Left ventricle myocardium inferior (tissue), 1 donor: ENCODE measurements around the gene SPCS3. TPM values are rescaled to one million over a fixed set of nuclear protein-coding genes. Genes with fewer than 3 reads are reported as not detected.

Source experiments
- DNase-seq: peaks from one replicate; pipeline ENCODE4 v3.0.0-alpha.2; 2020
- H3K27ac ChIP-seq: fragments of 200-600 bp; replicated peaks from 2 replicates; pipeline ENCODE4 v1.8.0; 2021
- H3K27me3 ChIP-seq: fragments of 200-600 bp; 2 replicates; pipeline ENCODE4 v1.8.0; 2021; ENCODE audit warnings: low read depth
- H3K36me3 ChIP-seq: fragments of 200-600 bp; 2 replicates; pipeline ENCODE4 v1.8.0; 2021
- H3K4me1 ChIP-seq: fragments of 200-600 bp; 2 replicates; pipeline ENCODE4 v1.8.0; 2021
- H3K4me3 ChIP-seq: fragments of 200-600 bp; 2 replicates; pipeline ENCODE4 v1.8.0; 2021; ENCODE audit warnings: mild to moderate bottlenecking, moderate library complexity
- H3K9me3 ChIP-seq: fragments of 200-600 bp; replicated peaks from 2 replicates; pipeline ENCODE4 v1.8.0; 2021
- intact Hi-C: fragments of 100-400 bp; cut with micrococcal nuclease; formaldehyde crosslinking; loops from one replicate; pipeline ENCODE4 v1.11.0; 2022
- total RNA-seq: library from RNA; stranded (reverse); fragmentation: NEBNext Ultra II Directional; extraction: Animal tissue kit (Norgen Biotek cat#: 25700); gene quantifications from one replicate; pipeline ENCODE4 v1.2.1, GENCODE V29; 2021
- TF ChIP-seq, protein P1 (sequence below): fragments of 200-600 bp; IDR thresholded peaks from 2 replicates; pipeline ENCODE4 v1.8.0; 2021; ENCODE audit warnings: antibody characterized with exemption, mild to moderate bottlenecking, borderline replicate concordance
- donor health status: DM: no; HTN: yes; CAD: no; lungs with severe emphysema.

SPCS3 gene
- total RNA-seq, 1 donor from 2014 or later, result 91.8 TPM

GRCh38 chr4:176306837-176307665 is 12.7 kb upstream of the SPCS3 start:
- no peak for DNase-seq
- Histone ChIP-seq H3K27ac (no peak overlapping the region), H3K36me3 (no peaks in the 10 kb centered on the region), H3K9me3 (no peaks in the 10 kb centered on the region), H3K27me3 (peaks cover 13% of the 10 kb centered on the region), H3K4me3 (no peak overlapping the region), H3K4me1 (no peaks in the 10 kb centered on the region)
- intact Hi-C loops, result no loop called here
- TF ChIP-seq, protein P1, sequence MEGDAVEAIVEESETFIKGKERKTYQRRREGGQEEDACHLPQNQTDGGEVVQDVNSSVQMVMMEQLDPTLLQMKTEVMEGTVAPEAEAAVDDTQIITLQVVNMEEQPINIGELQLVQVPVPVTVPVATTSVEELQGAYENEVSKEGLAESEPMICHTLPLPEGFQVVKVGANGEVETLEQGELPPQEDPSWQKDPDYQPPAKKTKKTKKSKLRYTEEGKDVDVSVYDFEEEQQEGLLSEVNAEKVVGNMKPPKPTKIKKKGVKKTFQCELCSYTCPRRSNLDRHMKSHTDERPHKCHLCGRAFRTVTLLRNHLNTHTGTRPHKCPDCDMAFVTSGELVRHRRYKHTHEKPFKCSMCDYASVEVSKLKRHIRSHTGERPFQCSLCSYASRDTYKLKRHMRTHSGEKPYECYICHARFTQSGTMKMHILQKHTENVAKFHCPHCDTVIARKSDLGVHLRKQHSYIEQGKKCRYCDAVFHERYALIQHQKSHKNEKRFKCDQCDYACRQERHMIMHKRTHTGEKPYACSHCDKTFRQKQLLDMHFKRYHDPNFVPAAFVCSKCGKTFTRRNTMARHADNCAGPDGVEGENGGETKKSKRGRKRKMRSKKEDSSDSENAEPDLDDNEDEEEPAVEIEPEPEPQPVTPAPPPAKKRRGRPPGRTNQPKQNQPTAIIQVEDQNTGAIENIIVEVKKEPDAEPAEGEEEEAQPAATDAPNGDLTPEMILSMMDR, result no peak

- H3K4me1 ChIP-seq, result no peaks in the 10 kb centered on the region
- peaks cover 13% of the 10 kb centered on the region for H3K27me3 ChIP-seq
- H3K4me3 ChIP-seq, result no peak overlapping the region
- no peak overlapping the region for H3K27ac ChIP-seq
- DNase-seq, result no peak
- no peaks in the 10 kb centered on the region for H3K9me3 ChIP-seq
- intact Hi-C loops, result no loop called here
- TF ChIP-seq, protein P1, result no peak
- no peaks in the 10 kb centered on the region for H3K36me3 ChIP-seq
Observed at GRCh38 chr4:176307666-176307930, 12.2 kb upstream of the SPCS3 start.

- TF ChIP-seq, protein P1, result no peak
- Histone ChIP-seq H3K4me3 (no peak overlapping the region), H3K36me3 (no peaks in the 10 kb centered on the region), H3K27ac (no peak overlapping the region), H3K9me3 (no peaks in the 10 kb centered on the region), H3K27me3 (peaks cover 6% of the 10 kb centered on the region), H3K4me1 (no peaks in the 10 kb centered on the region)
- DNase-seq, result no peak
- intact Hi-C loops, result no loop called here
Observed at GRCh38 chr4:176308441-176308840, 11.3 kb upstream of the SPCS3 start.

GRCh38 chr4:176309046-176309445 is 10.7 kb upstream of the SPCS3 start:
- H3K27me3 ChIP-seq, result peaks cover under 1% of the 10 kb centered on the region
- H3K9me3 ChIP-seq, result no peaks in the 10 kb centered on the region
- no peak for DNase-seq
- H3K4me3 ChIP-seq, result no peak overlapping the region
- intact Hi-C loops, result no loop called here
- no peak overlapping the region for H3K27ac ChIP-seq
- TF ChIP-seq, protein P1, result no peak
- no peaks in the 10 kb centered on the region for H3K36me3 ChIP-seq
- H3K4me1 ChIP-seq, result no peaks in the 10 kb centered on the region

GRCh38 chr4:176309772-176310171 is 10.0 kb upstream of the SPCS3 start:
- Histone ChIP-seq H3K4me3 (no peak overlapping the region), H3K9me3 (no peaks in the 10 kb centered on the region), H3K36me3 (no peaks in the 10 kb centered on the region), H3K27me3 (no peaks in the 10 kb centered on the region), H3K27ac (no peak overlapping the region), H3K4me1 (no peaks in the 10 kb centered on the region)
- intact Hi-C loops, result no loop called here
- TF ChIP-seq, protein P1, result no peak
- DNase-seq, result no peak
